Nephron progenitor cell (in vitro differentiated cells): ENCODE results near the gene JAK1.

Experiments used
- DNase-seq: peaks from one replicate; pipeline ENCODE4 v3.0.0; 2021
- H3K27ac Mint-ChIP-seq: 2 replicates; pipeline ENCODE4 v1.8.0; 2021; ENCODE audit warnings: mild to moderate bottlenecking, moderate library complexity, mixed read lengths
- H3K27me3 Mint-ChIP-seq: 2 replicates; pipeline ENCODE4 v1.8.0; 2021; ENCODE audit warnings: mild to moderate bottlenecking, low read depth, mixed read lengths; ENCODE audit not compliant: poor library complexity
- H3K36me3 Mint-ChIP-seq: 2 replicates; pipeline ENCODE4 v1.8.0; 2021; ENCODE audit warnings: low read depth, mixed read lengths
- H3K4me1 Mint-ChIP-seq: 2 replicates; pipeline ENCODE4 v1.8.0; 2021; ENCODE audit warnings: mixed read lengths
- H3K4me3 Mint-ChIP-seq: 2 replicates; pipeline ENCODE4 v1.8.0; 2021; ENCODE audit warnings: mild to moderate bottlenecking, moderate library complexity, mixed read lengths
- H3K9me3 Mint-ChIP-seq: 2 replicates; pipeline ENCODE4 v1.8.0; 2021; ENCODE audit warnings: mild to moderate bottlenecking, moderate library complexity, mixed read lengths
- TF ChIP-seq, protein P1 (sequence below): fragments of 200-600 bp; sonication (generic); IDR thresholded peaks from 2 replicates; pipeline ENCODE4 v1.5.0; 2021; ENCODE audit warnings: antibody characterized with exemption

The JAK1 gene

DNA sequence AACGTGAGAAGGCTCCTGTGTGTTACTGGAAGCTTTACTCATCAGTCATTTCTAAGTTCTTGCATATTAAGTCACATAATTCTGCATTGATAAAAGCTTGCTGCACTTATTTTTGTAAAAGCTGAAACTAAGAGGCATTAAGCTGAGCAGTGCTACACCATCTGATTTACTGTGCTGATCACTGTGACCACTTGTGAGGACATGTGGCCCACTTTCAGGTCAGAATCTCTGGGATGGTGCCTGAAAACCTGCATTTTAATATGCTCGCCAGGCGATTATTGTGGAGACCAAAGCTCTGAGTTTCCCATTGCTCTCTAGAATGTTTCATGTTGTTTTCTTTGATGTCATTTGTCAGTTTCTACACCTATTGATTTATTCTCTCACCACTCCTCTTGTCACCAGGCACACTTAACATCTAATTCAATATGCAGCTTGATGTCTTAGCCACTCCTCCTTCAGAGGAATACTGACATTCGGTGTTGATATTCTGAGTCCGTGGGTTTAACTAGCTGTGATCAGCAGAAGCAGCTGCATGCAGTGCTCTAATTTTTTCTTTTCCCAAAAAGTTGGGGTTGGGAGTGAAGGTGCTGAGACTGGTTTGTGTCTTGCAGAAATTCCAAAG is 136.2 kb downstream of the JAK1 start:
- no peaks in the 10 kb centered on the region for H3K9me3 Mint-ChIP-seq
- no peaks in the 10 kb centered on the region for H3K27me3 Mint-ChIP-seq
- no peak overlapping the region for H3K4me3 Mint-ChIP-seq
- H3K36me3 Mint-ChIP-seq: no peaks in the 10 kb centered on the region
- H3K27ac Mint-ChIP-seq: no peak overlapping the region
- no peak for DNase-seq
- peaks cover 20% of the 10 kb centered on the region for H3K4me1 Mint-ChIP-seq
- TF ChIP-seq, protein P1, sequence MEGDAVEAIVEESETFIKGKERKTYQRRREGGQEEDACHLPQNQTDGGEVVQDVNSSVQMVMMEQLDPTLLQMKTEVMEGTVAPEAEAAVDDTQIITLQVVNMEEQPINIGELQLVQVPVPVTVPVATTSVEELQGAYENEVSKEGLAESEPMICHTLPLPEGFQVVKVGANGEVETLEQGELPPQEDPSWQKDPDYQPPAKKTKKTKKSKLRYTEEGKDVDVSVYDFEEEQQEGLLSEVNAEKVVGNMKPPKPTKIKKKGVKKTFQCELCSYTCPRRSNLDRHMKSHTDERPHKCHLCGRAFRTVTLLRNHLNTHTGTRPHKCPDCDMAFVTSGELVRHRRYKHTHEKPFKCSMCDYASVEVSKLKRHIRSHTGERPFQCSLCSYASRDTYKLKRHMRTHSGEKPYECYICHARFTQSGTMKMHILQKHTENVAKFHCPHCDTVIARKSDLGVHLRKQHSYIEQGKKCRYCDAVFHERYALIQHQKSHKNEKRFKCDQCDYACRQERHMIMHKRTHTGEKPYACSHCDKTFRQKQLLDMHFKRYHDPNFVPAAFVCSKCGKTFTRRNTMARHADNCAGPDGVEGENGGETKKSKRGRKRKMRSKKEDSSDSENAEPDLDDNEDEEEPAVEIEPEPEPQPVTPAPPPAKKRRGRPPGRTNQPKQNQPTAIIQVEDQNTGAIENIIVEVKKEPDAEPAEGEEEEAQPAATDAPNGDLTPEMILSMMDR: no peak

DNA sequence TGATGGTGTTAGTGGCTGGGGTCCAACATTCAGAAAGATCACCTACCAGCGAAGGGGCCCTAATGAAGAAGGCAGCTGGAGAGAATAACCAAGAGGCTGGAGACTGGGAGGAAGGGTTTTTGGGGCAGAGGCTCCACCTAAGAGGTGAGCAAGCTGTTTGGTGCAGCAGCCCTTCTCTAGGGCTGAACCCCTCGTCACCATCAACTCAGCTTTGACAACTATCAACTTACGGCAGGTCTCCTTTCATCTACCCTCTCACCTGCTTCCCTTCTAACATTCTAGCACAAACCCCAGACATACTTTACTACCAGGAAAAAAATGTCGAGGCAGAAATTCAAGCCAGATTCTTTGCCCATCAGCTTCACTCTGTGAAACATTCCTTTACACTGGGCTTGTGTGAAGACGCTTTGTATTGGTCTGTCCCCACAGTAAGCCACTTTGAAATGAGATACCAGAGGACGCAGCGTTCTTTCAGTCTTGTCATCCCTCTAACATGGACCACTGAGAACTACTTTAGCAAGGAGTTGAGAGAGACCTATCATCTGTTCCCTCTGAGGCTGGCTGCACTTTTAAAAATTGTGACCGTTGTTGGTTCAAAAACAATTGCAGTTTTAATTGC is 136.8 kb downstream of the JAK1 start:
- no peaks in the 10 kb centered on the region for H3K9me3 Mint-ChIP-seq
- peaks cover 20% of the 10 kb centered on the region for H3K4me1 Mint-ChIP-seq
- no peak overlapping the region for H3K27ac Mint-ChIP-seq
- TF ChIP-seq, protein P1: no peak
- H3K36me3 Mint-ChIP-seq: no peaks in the 10 kb centered on the region
- no peak for DNase-seq
- no peak overlapping the region for H3K4me3 Mint-ChIP-seq
- no peaks in the 10 kb centered on the region for H3K27me3 Mint-ChIP-seq

DNA sequence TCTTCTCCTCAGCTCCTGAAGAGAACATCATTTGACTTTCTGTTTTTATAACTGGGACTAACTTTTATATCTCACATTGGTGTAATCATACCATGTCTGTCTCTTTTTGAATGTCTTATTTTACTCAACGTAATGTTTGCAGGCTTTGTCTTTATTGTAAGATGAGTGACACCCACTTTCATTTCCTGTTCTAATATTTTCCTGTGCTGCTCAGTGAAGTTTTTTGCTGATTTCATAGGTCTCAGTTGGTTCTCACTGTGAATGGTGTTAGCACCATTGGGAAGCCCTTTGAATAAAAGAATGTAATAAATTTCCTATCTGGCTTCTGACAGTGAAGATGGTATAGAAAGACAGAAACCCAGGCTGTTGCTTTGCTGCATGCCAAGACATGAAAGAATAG is 137.5 kb downstream of the JAK1 start:
- DNase-seq: no peak
- Mint-ChIP-seq H3K9me3 (no peaks in the 10 kb centered on the region), H3K36me3 (no peaks in the 10 kb centered on the region), H3K27ac (peak overlapping the region; percentile 11), H3K4me1 (peaks cover 26% of the 10 kb centered on the region), H3K27me3 (no peaks in the 10 kb centered on the region), H3K4me3 (no peak overlapping the region)
- TF ChIP-seq, protein P1: no peak

DNA sequence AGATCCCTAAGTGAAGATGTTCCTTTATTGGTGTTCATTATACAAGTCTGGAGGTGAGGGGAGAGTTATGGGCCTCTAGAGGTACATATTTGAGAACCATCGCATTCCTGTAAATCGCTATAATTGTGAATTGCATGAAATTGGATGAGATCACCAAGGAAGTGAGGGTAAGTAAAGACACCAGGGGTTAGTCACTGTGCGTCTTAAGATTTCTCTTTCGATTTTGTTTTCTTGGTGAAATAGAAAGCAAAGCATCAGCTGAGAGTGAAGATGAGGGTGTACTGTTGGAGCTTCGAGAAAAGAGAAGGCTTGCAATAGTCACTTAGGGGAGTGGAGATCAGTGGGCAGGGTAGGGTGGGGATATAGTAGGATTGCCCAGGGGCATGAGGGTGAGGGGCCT is 139.4 kb downstream of the JAK1 start:
- no peaks in the 10 kb centered on the region for H3K9me3 Mint-ChIP-seq
- TF ChIP-seq, protein P1: no peak
- H3K36me3 Mint-ChIP-seq: no peaks in the 10 kb centered on the region
- no peak overlapping the region for H3K27ac Mint-ChIP-seq
- H3K27me3 Mint-ChIP-seq: no peaks in the 10 kb centered on the region
- no peak overlapping the region for H3K4me3 Mint-ChIP-seq
- DNase-seq: no peak
- H3K4me1 Mint-ChIP-seq: peaks cover 26% of the 10 kb centered on the region

DNA sequence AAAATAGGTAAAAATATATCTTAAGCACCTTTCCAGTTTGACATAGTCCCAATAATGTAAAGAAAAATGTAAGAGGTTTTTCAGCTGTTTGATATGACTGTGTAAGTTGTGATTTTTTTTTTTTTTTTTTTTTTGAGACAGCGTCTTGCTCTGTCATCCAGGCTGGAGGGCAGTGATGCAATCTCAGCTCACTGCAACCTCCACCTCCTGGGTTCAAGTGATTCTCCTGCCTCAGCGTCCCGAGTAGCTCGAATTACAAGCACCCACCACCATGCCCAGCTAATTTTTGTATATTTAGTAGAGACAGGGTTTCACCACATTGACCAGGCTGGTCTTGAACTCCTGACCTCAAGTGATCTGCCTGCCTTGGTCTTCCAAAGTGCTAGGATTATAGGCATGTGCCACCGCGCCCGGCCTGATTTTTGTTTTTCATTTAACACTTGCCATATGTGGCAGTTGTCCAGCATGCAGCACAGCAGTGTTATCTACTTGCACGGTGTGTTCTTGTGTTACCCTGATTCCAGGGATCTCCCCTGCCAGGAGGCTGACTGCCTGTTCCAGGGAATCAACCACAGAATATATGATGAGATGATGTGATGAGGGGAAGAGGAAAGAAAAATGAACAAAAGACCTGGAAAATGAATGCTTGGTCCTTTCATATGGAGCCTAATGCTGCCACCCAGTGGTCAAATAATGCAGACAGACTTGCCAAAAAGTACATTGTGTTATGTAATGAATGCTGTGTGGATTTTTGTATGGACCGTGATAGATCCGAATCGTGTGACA is 142.5 kb downstream of the JAK1 start:
- Mint-ChIP-seq H3K36me3 (peaks cover 28% of the 10 kb centered on the region), H3K9me3 (peaks cover 10% of the 10 kb centered on the region), H3K4me3 (no peak overlapping the region), H3K27ac (peak overlapping the region; percentile 60), H3K27me3 (no peaks in the 10 kb centered on the region), H3K4me1 (peaks cover 9% of the 10 kb centered on the region)
- TF ChIP-seq, protein P1: peak; percentile 80
- DNase-seq: peak; percentile 65
